DND-41 (cell line): ENCODE results near the gene ZC3H11A.
A peak's percentile ranks its signal among the peaks of the same experiment; 100 is the strongest.

ENCODE experiments used
- ATAC-seq: fragments of 200-7000 bp; cut with Tn5 transposase; 3 replicates; pipeline ENCODE4 v1.9.1; 2021; ENCODE audit warnings: low read depth; ENCODE audit not compliant: insufficient read depth
- DNase-seq: peaks from one replicate; pipeline ENCODE4 v3.0.0-alpha.2; 2020
- H2AFZ ChIP-seq: 2 replicates; pipeline ENCODE4 v1.6.0; 2012; ENCODE audit warnings: low read depth, low read length
- H3K27ac ChIP-seq: 2 replicates; pipeline ENCODE4 v1.5.1; 2012; ENCODE audit warnings: low read length, inconsistent platforms
- H3K27me3 ChIP-seq: fragments of 200-600 bp; sonication (generic); 2 replicates; pipeline ENCODE4 v1.6.0; 2012; ENCODE audit warnings: low read length, mild to moderate bottlenecking, inconsistent platforms; ENCODE audit not compliant: insufficient read depth, poor library complexity
- H3K36me3 ChIP-seq: 2 replicates; pipeline ENCODE4 v1.5.1; 2012; ENCODE audit warnings: low read length, inconsistent platforms; ENCODE audit not compliant: insufficient read depth
- H3K4me1 ChIP-seq: 2 replicates; pipeline ENCODE4 v1.5.1; 2012; ENCODE audit warnings: mild to moderate bottlenecking, low read length; ENCODE audit not compliant: insufficient read depth
- H3K4me2 ChIP-seq: 2 replicates; pipeline ENCODE4 v1.6.0; 2012; ENCODE audit warnings: mild to moderate bottlenecking, moderate library complexity, low read length, inconsistent platforms; ENCODE audit not compliant: insufficient read depth
- H3K4me3 ChIP-seq, 2 experiments: fragments of 200-600 bp in 1 of 2; shearing (Covaris generic) in 1 of 2; 2 replicates each; pipeline ENCODE4 v1.5.1; 2012 to 2016; ENCODE audit warnings: inconsistent platforms in 2 of 2, low read length in 2 of 2, mild to moderate bottlenecking in 2 of 2, low read depth in 1 of 2, moderate library complexity in 1 of 2
- H3K79me2 ChIP-seq: 2 replicates; pipeline ENCODE4 v1.6.0; 2012; ENCODE audit warnings: low read length, inconsistent platforms; ENCODE audit not compliant: insufficient read depth
- H3K9ac ChIP-seq: 2 replicates; pipeline ENCODE4 v1.6.0; 2012; ENCODE audit warnings: low read depth, mild to moderate bottlenecking, inconsistent platforms, low read length, moderate library complexity
- H3K9me3 ChIP-seq: 2 replicates; pipeline ENCODE4 v1.5.1; 2012; ENCODE audit warnings: low read length, moderate library complexity, mild to moderate bottlenecking, inconsistent platforms; ENCODE audit not compliant: insufficient read depth, severe bottlenecking
- H4K20me1 ChIP-seq: 2 replicates; pipeline ENCODE4 v1.6.0; 2012; ENCODE audit warnings: low read length; ENCODE audit not compliant: insufficient read depth
- EZH2 ChIP-seq: IDR thresholded peaks from 3 replicates; pipeline ENCODE4 v1.6.1; 2012; ENCODE audit warnings: borderline replicate concordance, low read depth, mild to moderate bottlenecking, moderate library complexity, low read length, inconsistent platforms; ENCODE audit not compliant: severe bottlenecking
- TF ChIP-seq, protein P1 (sequence below): IDR thresholded peaks from 2 replicates; pipeline ENCODE4 v1.5.1; 2012; ENCODE audit warnings: borderline replicate concordance, low read length, moderate library complexity, mild to moderate bottlenecking; ENCODE audit not compliant: poor library complexity, severe bottlenecking; ENCODE audit errors: extremely low read depth

ZC3H11A gene

DNA sequence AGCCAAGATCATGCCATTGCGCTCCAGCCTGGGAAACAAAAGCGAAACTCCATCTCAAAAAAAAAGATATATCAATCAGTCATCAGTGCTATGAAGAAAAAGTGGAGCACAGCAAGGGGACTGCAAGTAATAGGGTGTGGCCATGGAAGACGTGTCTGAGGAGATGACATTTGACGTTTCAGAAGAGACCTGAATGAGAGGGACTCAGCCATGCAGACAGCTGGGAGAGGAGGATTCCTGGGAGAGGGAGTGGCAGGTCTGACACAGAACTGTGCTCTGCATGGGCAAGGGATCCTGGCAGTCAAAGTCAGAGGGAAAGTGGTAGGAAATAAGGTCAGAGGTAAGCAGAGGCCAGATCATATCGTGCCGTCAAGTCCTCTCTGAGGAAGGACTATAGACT lies 27.2 kb upstream of the ZC3H11A start:
- Histone ChIP-seq H3K4me1 (peaks cover 46% of the 10 kb centered on the region), H3K79me2 (peaks cover 13% of the 10 kb centered on the region), H3K27me3 (no peaks in the 10 kb centered on the region), H3K27ac (peak overlapping the region; percentile 14; the same call in 1 of the 2 replicates), H3K4me3 (no peak overlapping the region), H3K9me3 (no peaks in the 10 kb centered on the region), H4K20me1 (no peaks in the 10 kb centered on the region), H3K36me3 (peaks cover 13% of the 10 kb centered on the region), H2AFZ (no peak overlapping the region), H3K9ac (no peak overlapping the region), H3K4me2 (no peak overlapping the region)
- ATAC-seq (no peak), DNase-seq (no peak)
- no peak for TF ChIP-seq EZH2
- TF ChIP-seq, protein P1, sequence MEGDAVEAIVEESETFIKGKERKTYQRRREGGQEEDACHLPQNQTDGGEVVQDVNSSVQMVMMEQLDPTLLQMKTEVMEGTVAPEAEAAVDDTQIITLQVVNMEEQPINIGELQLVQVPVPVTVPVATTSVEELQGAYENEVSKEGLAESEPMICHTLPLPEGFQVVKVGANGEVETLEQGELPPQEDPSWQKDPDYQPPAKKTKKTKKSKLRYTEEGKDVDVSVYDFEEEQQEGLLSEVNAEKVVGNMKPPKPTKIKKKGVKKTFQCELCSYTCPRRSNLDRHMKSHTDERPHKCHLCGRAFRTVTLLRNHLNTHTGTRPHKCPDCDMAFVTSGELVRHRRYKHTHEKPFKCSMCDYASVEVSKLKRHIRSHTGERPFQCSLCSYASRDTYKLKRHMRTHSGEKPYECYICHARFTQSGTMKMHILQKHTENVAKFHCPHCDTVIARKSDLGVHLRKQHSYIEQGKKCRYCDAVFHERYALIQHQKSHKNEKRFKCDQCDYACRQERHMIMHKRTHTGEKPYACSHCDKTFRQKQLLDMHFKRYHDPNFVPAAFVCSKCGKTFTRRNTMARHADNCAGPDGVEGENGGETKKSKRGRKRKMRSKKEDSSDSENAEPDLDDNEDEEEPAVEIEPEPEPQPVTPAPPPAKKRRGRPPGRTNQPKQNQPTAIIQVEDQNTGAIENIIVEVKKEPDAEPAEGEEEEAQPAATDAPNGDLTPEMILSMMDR: no peak

DNA sequence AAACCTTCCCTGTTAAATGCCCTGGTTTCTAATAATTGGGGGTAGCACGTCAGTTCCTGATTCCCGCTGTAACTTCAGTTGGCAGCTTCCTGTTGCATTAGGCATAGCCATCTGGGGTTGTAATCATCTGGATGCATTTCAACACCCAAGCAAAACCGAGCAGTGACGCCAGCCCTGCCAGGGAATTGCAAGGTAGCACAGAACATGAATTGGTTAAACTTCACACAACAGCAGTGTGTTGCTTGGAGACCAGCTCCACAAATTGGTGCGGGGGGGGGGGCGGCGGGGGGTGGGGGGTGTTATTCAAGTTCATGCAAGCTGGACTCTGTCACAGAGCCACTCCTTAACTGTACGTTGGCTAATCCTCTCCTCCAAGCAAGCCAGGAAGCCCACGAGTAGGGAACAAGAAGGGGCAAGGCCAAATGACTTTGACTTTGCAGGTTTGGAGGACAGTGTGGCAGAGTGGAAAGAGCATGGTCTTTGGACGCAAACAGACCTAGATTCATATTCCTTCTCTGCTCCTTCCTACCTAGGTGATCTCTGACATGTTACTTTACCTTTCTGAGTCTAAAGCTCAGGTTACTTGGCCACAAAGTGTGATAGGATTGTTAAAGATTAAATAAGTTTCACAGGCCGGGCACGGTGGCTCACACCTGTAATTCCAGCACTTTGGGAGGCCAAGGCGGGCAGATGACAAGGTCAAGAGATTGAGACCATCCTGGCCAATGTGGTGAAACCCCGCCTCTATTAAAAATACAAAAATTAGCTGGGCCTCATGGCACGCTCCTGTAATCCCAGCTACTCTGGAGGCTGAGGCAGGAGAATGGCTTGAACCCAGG lies 25.7 kb upstream of the ZC3H11A start:
- H3K9me3 ChIP-seq: no peaks in the 10 kb centered on the region
- H2AFZ ChIP-seq: no peak overlapping the region
- DNase-seq (no peak), ATAC-seq (no peak)
- H3K4me3 ChIP-seq: no peak overlapping the region
- H3K9ac ChIP-seq: no peak overlapping the region
- H3K4me1 ChIP-seq: peaks cover 31% of the 10 kb centered on the region
- peak overlapping the region; percentile 45; the same call in 1 of the 2 replicates for H3K27ac ChIP-seq
- H3K27me3 ChIP-seq: no peaks in the 10 kb centered on the region
- no peak overlapping the region for H3K4me2 ChIP-seq
- peaks cover 13% of the 10 kb centered on the region for H3K79me2 ChIP-seq
- TF ChIP-seq, protein P1: no peak
- no peak for TF ChIP-seq EZH2
- no peaks in the 10 kb centered on the region for H4K20me1 ChIP-seq
- H3K36me3 ChIP-seq: peaks cover 26% of the 10 kb centered on the region

DNA sequence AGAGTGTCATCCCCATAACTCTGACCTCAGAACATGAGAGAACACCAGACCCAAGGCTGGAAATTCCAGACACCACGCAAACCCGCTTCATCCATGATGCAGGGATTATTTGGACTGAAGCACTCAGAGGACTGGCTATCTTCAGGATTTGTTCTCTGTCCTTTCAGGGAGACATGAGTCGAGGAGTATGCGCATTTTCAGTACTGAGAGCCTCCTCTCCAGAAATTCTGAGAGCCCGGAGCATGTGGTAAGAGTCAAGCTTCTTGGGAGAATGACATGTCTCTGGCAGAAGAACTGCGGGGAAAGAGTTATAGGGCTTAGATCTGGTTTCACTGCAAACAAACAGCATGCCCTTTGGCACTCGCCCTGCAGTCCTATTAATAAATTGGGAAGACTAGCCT lies 23.5 kb upstream of the ZC3H11A start:
- H3K4me3 ChIP-seq: no peak overlapping the region
- no peaks in the 10 kb centered on the region for H3K79me2 ChIP-seq
- no peak overlapping the region for H2AFZ ChIP-seq
- no peak for TF ChIP-seq EZH2
- TF ChIP-seq, protein P1: no peak
- H3K27me3 ChIP-seq: no peaks in the 10 kb centered on the region
- H4K20me1 ChIP-seq: no peaks in the 10 kb centered on the region
- H3K27ac ChIP-seq: no peak overlapping the region
- no peak for ATAC-seq
- H3K4me1 ChIP-seq: peaks cover 9% of the 10 kb centered on the region
- no peak overlapping the region for H3K4me2 ChIP-seq
- no peak for DNase-seq
- peaks cover 28% of the 10 kb centered on the region for H3K36me3 ChIP-seq
- no peak overlapping the region for H3K9ac ChIP-seq
- H3K9me3 ChIP-seq: no peaks in the 10 kb centered on the region
